Right lobe of liver (tissue), 4 donors: ENCODE data around the gene C16orf54.

Experiments
- CTCF ChIP-seq, 4 donors: fragments of 200-600 bp in 3 of 4; fragments of 450-650 bp in 1 of 4; IDR thresholded peaks; one replicate each; pipeline versions ENCODE4 v1.5.1 to v1.8.0; 2016 to 2022; ENCODE audit warnings: antibody characterized with exemption in 4 of 4, mild to moderate bottlenecking in 2 of 4
- POLR2A ChIP-seq: fragments of 450-650 bp; IDR thresholded peaks from one replicate; pipeline ENCODE4 v1.6.1; 2017; ENCODE audit warnings: antibody characterized with exemption, mild to moderate bottlenecking
- donor health status: DM: no; HTN: no; CAD: no.
- donor health status: DM: no; HTN: no; CAD: no.
- donor health status: DM: no; HTN: yes; CAD: no.

GRCh38 chr16:29761882-29762281 is 16.1 kb upstream of the C16orf54 start:
- TF ChIP-seq CTCF (IDR thresholded peaks at IDR 0.05) = no peak
- no peak for TF ChIP-seq POLR2A
